Measurements from ENCODE around the gene CD300C.
"Not testable (repeated sequence)": the region's sequence is repeated elsewhere in the genome, so short reads cannot be mapped to it uniquely, and the experiment has no call there.

The CD300C gene

DNA sequence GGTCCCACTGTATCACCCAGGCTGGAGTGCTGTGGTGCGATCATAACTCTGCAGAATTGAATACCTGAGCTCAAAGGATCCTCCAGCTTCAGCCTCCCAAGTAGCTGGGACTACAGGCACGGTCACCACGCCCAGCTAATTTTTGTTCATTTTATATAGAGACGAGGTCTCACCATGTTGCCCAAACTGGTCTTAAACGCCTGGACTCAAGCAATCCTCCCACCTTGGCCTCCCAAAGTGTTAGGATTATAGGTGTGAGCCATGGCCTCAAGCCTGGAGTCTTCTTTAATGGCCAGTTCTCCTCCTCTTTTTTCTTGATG is 15.1 kb downstream of the CD300C start:
- DNase-seq: no peak

- DNase-seq: no peak
Observed at GRCh38 chr17:74529243-74529642, 16.7 kb downstream of the CD300C start.

DNA sequence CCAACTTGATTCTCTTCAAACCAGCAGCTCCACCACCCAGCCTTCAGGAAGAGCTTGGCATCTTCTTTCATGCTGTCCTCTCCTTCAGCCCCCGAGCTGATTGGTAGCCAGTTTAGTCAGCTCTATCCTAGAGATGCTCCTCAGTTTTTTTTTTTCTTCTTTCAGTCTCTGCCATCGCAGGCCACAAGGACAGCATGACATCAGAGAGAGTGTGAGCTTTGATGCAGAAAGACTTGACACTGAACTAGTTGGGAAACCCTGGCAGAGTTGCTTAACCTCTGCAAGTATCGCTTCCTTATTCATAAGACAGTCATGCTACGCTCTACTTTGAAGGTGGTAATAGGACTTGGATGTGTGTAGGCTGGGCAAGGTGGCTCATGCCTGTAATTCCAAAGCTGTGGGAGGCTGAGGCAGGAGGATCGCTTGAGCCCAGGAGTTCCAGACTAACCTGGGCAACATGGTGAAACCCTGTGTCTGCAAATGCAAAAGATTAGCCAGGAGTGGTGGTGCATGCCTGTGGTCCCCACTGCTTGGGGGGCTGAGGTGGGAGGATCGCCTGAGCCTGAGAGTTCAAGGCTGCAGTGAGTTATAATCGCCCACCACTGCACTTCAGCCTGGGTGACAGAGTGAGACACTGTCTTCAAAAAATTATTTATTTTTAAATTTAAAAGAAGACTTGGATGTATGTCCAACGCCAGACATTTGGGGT is 17.3 kb downstream of the CD300C start:
- no peak for DNase-seq

- DNase-seq: no peak
Observed at GRCh38 chr17:74527756-74528155, 18.2 kb downstream of the CD300C start.

DNA sequence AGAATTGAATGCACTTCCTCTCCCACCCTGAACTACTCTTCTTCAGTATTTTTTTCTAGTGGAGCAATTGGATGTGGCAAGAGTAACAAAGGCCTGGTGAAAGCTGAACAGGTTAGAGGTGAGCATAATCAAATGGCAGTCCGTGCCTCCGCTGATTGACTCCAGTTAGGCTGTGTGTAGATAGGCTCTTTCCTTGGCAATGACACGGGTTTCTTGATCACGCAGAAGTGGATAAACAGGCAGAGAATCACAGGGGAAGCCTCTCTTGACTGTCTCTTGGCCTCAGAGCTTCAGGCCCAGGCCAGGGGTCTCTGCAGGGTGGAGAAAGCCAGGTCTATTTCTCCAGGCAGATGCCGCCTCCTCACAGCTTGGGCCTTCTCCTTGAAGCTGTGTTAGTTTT is 18.8 kb downstream of the CD300C start:
- DNase-seq: no peak

GRCh38 chr17:74526681-74527080 is 19.2 kb downstream of the CD300C start:
- DNase-seq: no peak

DNA sequence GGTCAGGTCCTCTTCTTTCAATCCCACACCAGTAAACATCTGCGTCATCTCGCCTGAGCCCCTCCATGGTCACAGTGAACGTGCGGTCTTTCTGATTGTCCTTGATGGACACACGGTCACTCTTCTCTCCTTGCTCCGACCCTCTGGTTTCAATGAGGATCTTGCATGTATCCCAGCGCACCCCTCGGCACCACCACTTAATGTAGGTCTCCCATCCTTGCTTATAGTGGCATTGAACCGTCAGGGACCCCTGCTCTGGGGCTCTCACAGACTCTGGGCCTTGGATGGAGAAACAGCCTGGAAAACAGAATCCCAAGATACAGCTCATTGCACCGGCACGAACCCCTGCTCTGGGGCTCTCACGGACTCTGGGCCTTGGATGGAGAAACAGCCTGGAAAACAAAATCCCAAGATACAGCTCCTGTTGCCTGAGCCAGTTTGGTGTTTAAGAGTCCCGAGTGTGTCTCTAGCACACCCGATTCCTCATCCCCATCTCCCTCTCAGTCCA is 20.1 kb downstream of the CD300C start:
- no peak for DNase-seq

GRCh38 chr17:74525465-74525725 is 20.5 kb downstream of the CD300C start:
- no peak for DNase-seq

- no peak for DNase-seq
Observed at GRCh38 chr17:74524653-74525464, 21.1 kb downstream of the CD300C start.

DNA sequence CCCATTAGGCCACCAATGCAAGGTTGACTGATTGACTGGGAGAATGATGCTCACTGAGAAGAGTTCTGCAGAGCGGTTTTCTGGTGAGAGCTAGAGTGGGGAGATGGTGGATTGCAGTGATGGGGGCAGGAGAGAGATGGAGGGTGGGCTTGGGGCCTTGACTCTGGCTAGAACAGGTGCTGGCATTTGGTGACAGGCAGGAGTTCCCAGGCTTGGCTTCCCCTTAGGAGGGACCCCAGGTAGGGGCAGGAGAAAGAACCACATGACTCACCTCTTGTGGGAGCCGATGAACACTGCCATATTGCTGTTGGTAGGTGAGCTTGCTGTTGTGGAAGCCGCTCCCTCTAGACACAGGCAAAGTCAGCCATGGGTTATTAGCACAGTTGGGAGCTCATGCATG is 22.6 kb downstream of the CD300C start:
- DNase-seq: no peak

- DNase-seq: no peak
Observed at GRCh38 chr17:74522381-74523105, 23.4 kb downstream of the CD300C start.

- DNase-seq: no peak
Observed at GRCh38 chr17:74521701-74522201, 24.2 kb downstream of the CD300C start.

DNA sequence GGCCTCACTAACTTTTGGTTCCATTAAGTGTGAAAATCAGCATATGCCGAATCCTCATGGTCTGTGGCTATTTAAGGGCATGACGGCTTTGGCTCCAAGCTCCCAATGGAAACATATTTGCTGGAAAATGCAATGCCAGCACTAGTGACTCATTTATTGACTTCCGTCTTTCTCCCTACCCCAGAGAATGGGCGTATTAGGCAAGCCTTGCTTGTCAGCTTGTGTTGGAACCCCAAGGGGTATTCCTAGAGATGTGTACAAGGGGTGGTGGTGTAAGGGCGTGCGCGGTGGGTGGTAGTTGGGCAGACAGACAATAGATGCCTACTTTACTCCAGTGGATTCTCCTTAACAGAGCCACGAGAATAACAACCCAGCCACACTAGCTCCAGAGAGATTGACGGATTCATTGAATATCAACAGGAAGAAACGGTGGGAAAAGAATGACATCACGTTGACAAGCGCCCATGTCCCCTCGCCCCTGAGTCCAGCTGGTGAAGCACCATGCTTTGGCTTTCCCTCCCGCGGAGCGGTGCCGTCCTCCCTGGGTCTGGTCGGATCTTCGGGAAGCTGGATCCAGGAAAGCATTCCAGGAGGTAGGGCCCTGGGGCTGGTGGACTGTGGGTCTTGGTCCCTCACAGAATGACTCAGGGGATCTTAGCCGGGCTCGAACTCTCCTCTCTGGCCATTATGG is 25.0 kb downstream of the CD300C start:
- DNase-seq: no peak

DNA sequence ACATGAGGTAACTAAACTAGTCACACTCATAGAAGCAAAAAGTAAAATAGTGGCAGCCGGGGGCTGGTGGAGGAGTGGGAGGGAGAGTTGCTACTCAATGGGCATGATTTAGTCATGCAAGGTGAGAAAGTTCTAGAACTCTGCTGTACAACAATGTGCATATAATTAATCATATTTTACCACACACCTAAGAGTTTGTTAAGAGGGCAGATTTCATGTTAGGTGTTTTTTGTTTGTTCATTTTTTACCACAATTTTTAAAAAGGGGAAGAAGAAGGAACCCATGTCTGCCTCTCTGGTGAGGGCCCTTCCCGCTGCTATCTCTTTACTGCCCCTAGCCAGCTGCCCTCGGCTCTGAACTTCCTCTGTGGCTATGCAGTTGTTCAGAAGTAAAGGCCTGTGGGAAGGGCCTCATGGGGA is 25.9 kb downstream of the CD300C start:
- DNase-seq: no peak

DNA sequence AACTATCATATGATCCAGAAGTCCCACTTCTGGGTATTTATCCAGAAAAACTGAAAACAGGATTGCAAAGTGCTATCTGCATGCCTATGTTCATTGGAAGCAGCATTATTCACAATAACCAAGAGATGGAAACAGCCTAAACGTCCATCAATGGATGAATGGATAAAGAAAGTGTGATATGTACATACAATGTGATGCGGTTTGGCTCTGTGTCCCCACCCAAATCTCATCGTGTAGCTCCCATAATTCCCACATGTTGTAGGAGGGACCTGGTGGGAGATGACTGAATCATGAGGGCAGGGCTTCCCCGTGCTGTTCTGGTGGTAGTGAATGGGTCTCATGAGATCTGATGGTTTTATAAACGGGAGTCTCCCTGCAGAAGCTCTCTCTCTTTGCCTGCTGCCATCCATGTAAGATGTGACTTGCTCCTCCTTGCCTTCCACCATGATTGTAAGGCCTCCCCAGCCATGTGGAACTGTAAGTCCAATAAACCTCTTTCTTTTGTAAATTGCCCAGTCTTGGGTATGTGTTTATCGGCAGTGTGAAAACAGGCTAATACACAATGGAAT is 27.4 kb downstream of the CD300C start:
- not testable (repeated sequence) for DNase-seq

- no peak for DNase-seq
Observed at GRCh38 chr17:74516561-74517328, 29.2 kb downstream of the CD300C start.

DNA sequence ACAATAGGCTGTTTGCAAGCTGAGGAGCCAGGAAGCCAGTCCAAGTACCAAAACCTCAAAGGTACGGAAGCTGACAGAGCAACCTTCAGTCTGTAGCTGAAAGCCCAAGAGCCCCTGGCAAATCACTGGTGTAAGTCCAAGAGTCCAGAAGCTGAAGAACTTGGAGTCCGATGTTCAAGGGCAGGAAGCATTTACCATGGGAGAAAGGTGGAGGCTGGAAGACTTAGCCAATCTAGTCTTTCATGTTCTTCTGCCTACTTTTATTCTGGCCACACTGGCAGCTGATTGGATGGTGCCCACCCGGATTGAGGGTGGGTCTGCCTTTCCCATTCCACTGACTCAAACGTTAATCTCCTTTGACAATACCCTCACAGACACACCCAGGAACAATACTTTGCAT is 30.0 kb downstream of the CD300C start:
- DNase-seq: no peak

- DNase-seq: peak; percentile 64 to 84
Observed at GRCh38 chr17:74514632-74515334, 31.1 kb downstream of the CD300C start.

DNA sequence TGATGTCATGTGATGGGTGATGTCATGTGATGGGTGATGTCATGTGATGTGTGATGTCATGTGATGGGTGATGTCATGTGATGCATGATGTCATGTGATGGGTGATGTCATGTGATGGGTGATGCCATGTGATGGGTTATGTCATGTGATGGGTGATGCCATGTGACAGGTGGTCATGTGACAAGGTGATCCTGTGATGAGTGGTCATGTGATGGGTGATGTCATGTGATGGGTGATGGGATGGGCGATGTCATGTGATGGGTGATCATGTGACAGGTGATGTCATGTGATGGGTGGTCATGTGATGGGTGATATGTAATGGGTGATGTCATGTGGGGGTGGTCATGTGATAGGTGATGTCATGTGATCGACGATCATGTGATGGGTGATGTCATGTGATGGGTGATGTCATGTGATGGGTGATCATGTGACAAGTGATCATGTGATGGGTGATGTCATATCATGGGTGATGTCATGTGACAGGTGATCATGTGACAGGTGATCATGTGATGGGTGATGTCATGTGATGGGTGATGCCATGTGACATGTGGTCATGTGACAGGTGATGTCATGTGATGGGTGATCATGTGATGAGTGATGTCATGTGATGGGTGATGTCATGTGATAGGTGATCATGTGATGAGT is 31.8 kb downstream of the CD300C start:
- DNase-seq: peak; percentile 66 to 84

DNA sequence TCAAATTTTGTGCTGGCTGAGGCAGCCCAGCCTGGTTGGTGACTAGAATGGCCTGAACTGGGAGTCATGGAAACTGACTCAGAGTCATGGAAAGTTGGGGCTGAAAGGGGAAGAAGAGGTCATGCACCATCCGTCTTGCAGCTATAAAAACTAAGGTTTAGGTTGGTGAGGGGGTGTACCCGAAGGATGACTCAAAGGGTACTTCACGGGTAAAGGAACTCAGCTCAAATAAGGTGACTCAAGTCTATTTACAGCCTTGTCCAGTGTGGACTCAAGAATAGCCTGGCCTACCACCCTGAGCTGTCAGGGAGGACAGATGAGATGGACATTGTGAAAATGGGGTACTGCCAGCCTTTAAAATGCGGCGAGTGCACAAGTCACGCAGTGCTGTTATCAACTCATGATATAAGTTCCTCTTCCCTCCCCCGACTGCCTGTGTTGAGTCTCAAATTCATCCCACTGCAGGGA is 33.3 kb downstream of the CD300C start:
- no peak for DNase-seq

DNA sequence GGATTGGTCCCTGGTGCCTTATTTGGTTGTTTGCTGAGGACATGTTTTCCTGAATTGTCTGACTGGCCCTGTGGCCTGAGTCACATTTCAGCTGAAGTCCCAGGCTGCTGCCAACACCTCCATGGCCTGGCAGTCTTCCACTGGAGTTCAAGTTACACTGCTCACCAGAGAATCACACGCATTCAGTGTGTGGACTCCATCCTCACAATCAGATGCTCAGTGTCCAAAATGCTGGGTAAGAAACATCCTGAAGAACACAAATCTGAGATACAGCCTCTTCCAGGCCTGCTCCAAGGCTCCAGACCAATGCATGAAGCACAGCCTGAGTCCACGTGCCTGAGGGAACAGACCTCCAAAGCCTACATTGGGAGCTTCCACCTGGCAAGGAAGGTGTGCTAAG is 33.9 kb downstream of the CD300C start:
- DNase-seq: no peak
